ENCODE measurements around the gene FN1.

Gene FN1

GRCh38 chr2:215425021-215425782 is 10.7 kb downstream of the FN1 start:
- H3K4me1 ChIP-seq (ENCODE audit: insufficient read depth, poor library complexity, severe bottlenecking) = peaks cover 4% of the 10 kb centered on the region
- DNase-seq (ENCODE audit: low spot score) = no peak
- no peak overlapping the region for H3K4me3 ChIP-seq (ENCODE audit: severe bottlenecking)
- ATAC-seq (ENCODE audit: low read depth) = peak; percentile 24
- peaks cover 98% of the 10 kb centered on the region for H3K36me3 ChIP-seq (ENCODE audit: low read depth)
- no peak overlapping the region for H3K27ac ChIP-seq (ENCODE audit: poor library complexity, severe bottlenecking)
- H3K27me3 ChIP-seq (ENCODE audit: insufficient read depth, poor library complexity, severe bottlenecking) = no peaks in the 10 kb centered on the region
- H3K9me3 ChIP-seq (ENCODE audit: severe bottlenecking) = no peaks in the 10 kb centered on the region
- no peak for TF ChIP-seq CTCF (IDR thresholded peaks at IDR 0.05; ENCODE audit: poor library complexity, severe bottlenecking)

- ATAC-seq (ENCODE audit: low read depth) (no peak), DNase-seq (ENCODE audit: low spot score) (no peak)
- Histone ChIP-seq H3K4me1 (ENCODE audit: insufficient read depth, poor library complexity, severe bottlenecking) (peaks cover 4% of the 10 kb centered on the region), H3K9me3 (ENCODE audit: severe bottlenecking) (no peaks in the 10 kb centered on the region), H3K36me3 (ENCODE audit: low read depth) (peaks cover 98% of the 10 kb centered on the region), H3K27ac (ENCODE audit: poor library complexity, severe bottlenecking) (peak overlapping the region; percentile 22), H3K4me3 (ENCODE audit: severe bottlenecking) (no peak overlapping the region), H3K27me3 (ENCODE audit: insufficient read depth, poor library complexity, severe bottlenecking) (no peaks in the 10 kb centered on the region)
- no peak for TF ChIP-seq CTCF (IDR thresholded peaks at IDR 0.05; ENCODE audit: poor library complexity, severe bottlenecking)
Measured at GRCh38 chr2:215423928-215424540, 11.8 kb downstream of the FN1 start.

GRCh38 chr2:215423234-215423633 is 12.6 kb downstream of the FN1 start:
- DNase-seq (ENCODE audit: low spot score) = no peak
- peaks cover 4% of the 10 kb centered on the region for H3K4me1 ChIP-seq (ENCODE audit: insufficient read depth, poor library complexity, severe bottlenecking)
- no peaks in the 10 kb centered on the region for H3K9me3 ChIP-seq (ENCODE audit: severe bottlenecking)
- no peak for TF ChIP-seq CTCF (IDR thresholded peaks at IDR 0.05; ENCODE audit: poor library complexity, severe bottlenecking)
- H3K27me3 ChIP-seq (ENCODE audit: insufficient read depth, poor library complexity, severe bottlenecking) = no peaks in the 10 kb centered on the region
- H3K4me3 ChIP-seq (ENCODE audit: severe bottlenecking) = no peak overlapping the region
- peaks cover 98% of the 10 kb centered on the region for H3K36me3 ChIP-seq (ENCODE audit: low read depth)
- peak overlapping the region; percentile 22 for H3K27ac ChIP-seq (ENCODE audit: poor library complexity, severe bottlenecking)
- no peak for ATAC-seq (ENCODE audit: low read depth)

GRCh38 chr2:215422676-215423075 is 13.2 kb downstream of the FN1 start:
- Histone ChIP-seq H3K27me3 (ENCODE audit: insufficient read depth, poor library complexity, severe bottlenecking) (no peaks in the 10 kb centered on the region), H3K4me3 (ENCODE audit: severe bottlenecking) (no peak overlapping the region), H3K36me3 (ENCODE audit: low read depth) (peaks cover 98% of the 10 kb centered on the region), H3K4me1 (ENCODE audit: insufficient read depth, poor library complexity, severe bottlenecking) (peaks cover 4% of the 10 kb centered on the region), H3K9me3 (ENCODE audit: severe bottlenecking) (no peaks in the 10 kb centered on the region), H3K27ac (ENCODE audit: poor library complexity, severe bottlenecking) (peak overlapping the region; percentile 22)
- no peak for ATAC-seq (ENCODE audit: low read depth)
- TF ChIP-seq CTCF (IDR thresholded peaks at IDR 0.05; ENCODE audit: poor library complexity, severe bottlenecking) = no peak
- DNase-seq (ENCODE audit: low spot score) = no peak
